DMS114 treated with DMSO at 0.1 percent for 48 hours (cell line): Measurements from ENCODE around the gene PIGH.
"Not testable (repeated sequence)": the region's sequence is repeated elsewhere in the genome, so short reads cannot be mapped to it uniquely, and the experiment has no call there.

Experiments used
- DNase-seq: peaks from one replicate; lab custom pipeline; 2025; ENCODE audit not compliant: unreplicated experiment; lab: John Stamatoyannopoulos, UW

The PIGH gene

GRCh38 chr14:67609642-67610310 is 9.7 kb upstream of the PIGH start:
- no peak for DNase-seq

DNA sequence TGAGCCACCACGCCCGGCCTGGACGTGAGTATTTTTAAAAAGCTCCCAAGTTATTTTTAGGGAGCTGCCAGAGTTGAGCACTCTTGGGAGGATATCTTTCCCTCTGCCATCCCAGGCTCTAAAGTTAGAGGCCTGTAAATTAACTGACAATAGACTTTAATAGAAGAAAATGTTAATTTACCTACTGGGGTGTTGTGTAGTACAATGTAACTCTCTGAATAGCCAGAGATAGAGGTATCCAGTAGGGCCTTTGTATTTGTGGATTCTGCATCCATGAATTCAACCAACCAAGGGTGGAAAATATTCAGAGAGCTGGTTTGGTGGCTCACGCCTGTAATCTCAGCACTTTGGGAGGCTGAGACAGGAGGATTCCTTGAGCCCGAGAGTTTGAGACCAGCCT is 7.6 kb upstream of the PIGH start:
- DNase-seq = no peak

DNA sequence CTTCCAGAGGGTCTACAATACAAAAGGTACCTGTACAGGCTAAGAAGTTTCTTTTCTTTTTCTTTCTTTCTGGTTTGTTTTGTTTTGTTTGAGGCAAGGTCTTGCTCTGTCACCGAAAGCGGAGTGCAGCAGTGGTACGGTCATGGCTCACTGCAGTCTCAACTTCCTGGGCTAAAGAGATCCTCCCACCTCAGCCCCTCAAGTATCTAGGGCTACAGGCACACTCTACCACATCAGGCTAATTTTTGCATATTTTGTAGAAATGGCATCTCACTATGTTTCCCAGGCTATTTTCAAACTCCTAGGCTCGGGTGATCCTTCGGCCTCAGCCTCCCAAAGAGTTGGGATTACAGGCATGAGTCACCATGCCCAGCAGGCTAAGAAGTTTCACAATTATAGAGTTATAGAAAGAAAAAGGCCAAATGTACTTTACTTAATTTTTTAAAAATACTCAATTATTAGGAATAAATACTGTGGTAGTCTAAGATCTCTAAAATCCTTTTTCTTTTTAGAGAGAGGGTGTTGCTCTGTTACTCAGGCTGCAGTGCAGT is 3.0 kb upstream of the PIGH start:
- no peak for DNase-seq

GRCh38 chr14:67602076-67602475 is 2.0 kb upstream of the PIGH start:
- DNase-seq = no peak

DNA sequence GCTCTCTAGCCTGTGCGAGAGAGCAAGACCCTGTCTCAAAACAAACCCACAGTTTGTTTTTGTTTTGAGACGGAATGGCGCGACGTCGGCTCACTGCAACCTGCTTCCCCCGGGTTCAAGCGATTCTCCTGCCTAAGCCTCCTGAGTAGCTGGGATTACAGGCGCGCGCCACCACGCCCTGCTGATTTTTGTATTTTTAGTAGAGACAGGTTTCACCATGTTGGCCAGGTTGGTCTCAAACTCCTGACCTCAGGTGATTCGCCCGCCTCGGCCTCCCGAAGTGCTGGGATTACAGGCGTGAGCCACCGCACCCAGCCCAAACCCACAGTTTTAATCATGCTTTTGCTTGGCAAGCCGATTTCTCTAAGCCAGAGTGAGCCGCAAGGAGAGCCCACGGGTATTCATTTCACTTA is 500 bp upstream of the PIGH start:
- not testable (repeated sequence) for DNase-seq

GRCh38 chr14:67595392-67595791 is 4.7 kb downstream of the PIGH start:
- DNase-seq = no peak

DNA sequence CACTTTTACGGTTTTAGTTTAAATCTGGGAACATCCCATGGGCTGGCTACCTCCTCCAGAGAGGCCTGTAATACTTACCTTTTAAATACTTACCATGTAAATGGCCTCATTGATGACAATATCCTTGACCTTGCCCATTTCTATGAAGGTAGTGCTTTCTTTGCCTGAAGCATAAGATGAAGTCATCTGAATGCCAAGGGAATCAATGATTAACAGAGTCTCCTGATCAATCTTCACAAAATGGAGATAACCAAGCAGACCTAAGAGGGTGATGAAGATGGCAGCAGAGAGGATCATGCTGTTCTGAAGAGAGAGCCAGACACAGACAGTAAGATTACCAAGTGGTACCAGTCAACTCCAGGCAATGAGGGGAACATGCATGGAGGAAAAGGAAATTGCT is 6.4 kb downstream of the PIGH start:
- not testable (repeated sequence) for DNase-seq

DNA sequence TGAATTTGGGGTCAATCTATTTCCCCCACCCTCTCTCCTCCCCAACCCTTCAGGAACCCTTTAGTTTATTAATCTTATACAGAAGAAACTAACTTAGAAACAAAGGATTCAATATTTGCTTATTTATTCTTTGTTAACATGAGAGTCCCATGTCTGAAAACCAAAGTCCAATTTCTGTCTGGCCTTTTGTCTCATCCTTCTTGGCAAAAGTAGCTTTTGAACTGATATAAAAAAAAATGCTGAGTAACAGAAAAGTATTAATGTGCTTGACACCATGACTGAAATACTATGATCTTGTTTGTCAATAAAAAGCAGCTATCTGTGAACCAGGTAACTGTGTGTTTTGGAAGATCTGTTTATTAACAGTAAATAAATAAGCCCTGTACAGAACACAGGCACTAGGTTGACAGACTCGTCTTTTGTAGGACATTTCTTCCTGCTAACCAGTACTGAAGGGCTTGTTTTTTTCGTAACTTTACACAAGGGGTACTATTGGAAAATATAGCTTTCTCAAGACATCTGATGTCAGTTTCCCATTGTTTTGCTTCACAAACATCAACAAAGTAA is 10.8 kb downstream of the PIGH start:
- no peak for DNase-seq

DNA sequence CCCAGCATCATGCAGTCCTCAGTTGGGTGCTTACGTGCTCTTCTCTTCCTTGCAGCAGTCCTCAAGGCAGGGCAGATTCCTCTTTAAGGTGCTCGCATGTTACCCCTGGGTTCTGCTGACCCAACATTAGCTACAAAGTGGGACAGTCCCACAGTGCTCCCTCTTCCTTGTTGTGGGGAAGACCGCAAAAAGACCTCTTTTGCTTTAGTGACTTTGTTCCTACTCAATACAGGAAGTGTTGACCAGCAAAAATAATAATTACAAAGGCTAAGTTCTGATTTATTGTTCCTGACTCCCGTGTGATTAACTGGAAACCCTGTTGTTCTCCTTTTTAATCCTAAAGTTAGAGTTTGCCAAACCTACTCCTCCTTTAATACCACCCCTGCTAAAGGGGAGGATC is 13.7 kb downstream of the PIGH start:
- no peak for DNase-seq

- no peak for DNase-seq
These were observed 15.1 kb downstream of the PIGH start for GRCh38 chr14:67584978-67585377.

- DNase-seq = peak; percentile 26
These were observed 16.1 kb downstream of the PIGH start for GRCh38 chr14:67583711-67584644.

DNA sequence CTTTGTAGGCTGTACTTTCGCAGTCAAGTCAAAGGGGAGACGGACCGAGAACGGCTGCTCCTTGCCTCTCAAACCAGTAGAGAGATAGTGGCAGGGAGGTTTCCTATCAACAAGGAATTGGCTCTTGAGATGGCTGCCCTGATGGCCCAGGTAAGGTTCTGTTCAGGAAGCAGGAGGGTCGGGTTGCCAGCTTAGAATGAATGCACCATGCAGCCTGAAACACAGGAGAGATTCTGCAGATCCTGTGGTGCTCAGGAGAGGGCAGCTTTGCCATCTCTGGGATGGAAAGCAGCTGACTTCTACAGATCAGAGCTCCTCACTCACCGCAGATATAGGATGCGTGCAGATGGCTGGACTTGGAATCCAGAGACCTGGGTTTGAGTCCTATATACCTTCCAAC is 18.0 kb downstream of the PIGH start:
- no peak for DNase-seq

- no peak for DNase-seq
These were observed 18.4 kb downstream of the PIGH start for GRCh38 chr14:67581643-67582042.

- no peak for DNase-seq
These were observed 19.5 kb downstream of the PIGH start for GRCh38 chr14:67580336-67581171.

- no peak for DNase-seq
These were observed 20.4 kb downstream of the PIGH start for GRCh38 chr14:67579636-67580035.

DNA sequence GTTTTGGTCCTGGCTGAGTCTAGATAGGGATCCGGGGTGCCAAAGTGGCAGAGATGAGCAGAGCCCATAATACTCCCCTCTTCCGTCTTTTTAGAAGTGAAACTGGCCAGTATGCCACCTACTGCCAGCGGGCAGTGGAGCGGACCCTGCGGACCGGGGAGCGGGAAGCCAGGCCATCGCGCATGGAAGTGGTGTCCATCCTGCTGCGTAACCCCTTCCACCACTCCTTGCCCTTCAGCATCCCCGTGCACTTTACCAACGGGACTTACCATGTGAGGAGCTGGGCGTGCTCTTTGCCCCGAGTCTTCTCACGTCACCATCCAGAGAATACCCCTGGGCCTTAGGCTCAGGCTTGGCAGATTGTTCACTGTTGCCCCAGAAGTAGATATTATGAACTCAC is 21.0 kb downstream of the PIGH start:
- no peak for DNase-seq

DNA sequence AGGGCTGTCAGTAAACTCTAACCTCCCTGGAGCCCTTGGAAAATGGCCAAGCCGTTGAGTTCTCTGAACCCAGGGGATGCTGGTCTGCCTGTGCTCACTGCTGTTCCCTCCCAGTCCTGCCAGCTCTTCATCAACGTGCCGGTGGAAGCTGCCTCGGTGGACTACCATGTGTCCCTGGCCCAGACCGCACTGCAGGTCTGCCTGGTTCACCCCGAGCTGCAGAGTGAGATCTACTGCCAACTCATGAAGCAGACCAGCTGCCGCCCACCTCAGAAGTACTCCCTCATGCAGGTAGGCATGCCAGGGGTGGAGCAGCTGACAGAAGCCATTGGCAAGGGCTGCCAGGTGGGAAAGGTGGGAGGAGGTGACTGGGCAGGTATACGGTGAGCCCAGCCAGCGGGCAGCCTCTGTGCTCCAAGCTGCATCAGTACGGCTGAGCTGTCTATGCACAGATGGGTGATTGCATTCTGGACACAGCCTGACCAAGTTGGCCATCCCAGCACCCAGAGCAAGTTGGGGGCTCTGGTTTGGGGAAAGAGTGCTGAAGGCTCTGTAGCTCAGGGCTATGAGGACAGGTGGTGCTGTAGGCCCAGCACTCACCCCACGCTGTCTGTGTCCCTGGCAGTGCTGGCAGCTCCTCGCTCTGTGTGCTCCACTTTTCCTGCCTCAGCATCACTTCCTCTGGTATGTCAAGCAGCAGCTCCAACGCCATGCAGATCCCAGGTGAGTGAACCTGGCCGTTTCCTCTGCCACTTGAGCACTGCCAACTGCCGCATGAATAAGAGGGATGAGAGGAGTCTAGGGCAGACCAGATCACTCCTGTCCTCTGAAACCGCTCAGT is 21.9 kb downstream of the PIGH start:
- DNase-seq = no peak

GRCh38 chr14:67577181-67577808 is 22.8 kb downstream of the PIGH start:
- DNase-seq = no peak

GRCh38 chr14:67576216-67576955 is 23.7 kb downstream of the PIGH start:
- no peak for DNase-seq
